WTC11 (cell line): Measurements from ENCODE around the gene VAMP2. TPM values are rescaled to one million over a fixed set of nuclear protein-coding genes. Genes with fewer than 3 reads are reported as not detected.

ENCODE experiments used
- ATAC-seq: fragments of 200-7000 bp; cut with Tn5 transposase; 2 replicates; pipeline ENCODE4 v1.10.0; 2021; ENCODE audit warnings: mild to moderate bottlenecking, moderate library complexity
- CTCF ChIA-PET: fragments of 300-600 bp; sonication (Branson Sonifier 250); formaldehyde crosslinking; loops from one replicate; lab custom pipeline; 2021; ENCODE audit warnings: antibody characterized with exemption; lab: Charles Lee
- POLR2A ChIA-PET: fragments of 350-600 bp; sonication (Branson Sonifier 250); formaldehyde crosslinking; loops from one replicate; lab custom pipeline; 2021; ENCODE audit warnings: antibody characterized with exemption; lab: Charles Lee
- DNase-seq: peaks from one replicate; pipeline ENCODE4 v3.0.0; 2021; ENCODE audit warnings: low spot score
- H3K27ac Mint-ChIP-seq: 2 replicates; pipeline ENCODE4 v1.8.0; 2021; ENCODE audit warnings: mixed read lengths
- H3K27me3 Mint-ChIP-seq: 2 replicates; pipeline ENCODE4 v1.8.0; 2021; ENCODE audit warnings: low read depth, mild to moderate bottlenecking, moderate library complexity, mixed read lengths
- H3K36me3 Mint-ChIP-seq: 2 replicates; pipeline ENCODE4 v1.8.0; 2021; ENCODE audit warnings: mixed read lengths
- H3K4me1 Mint-ChIP-seq: 2 replicates; pipeline ENCODE4 v1.8.0; 2022; ENCODE audit warnings: mixed read lengths
- H3K4me3 Mint-ChIP-seq: 2 replicates; pipeline ENCODE4 v1.8.0; 2021; ENCODE audit warnings: mild to moderate bottlenecking, moderate library complexity, mixed read lengths
- H3K9me3 Mint-ChIP-seq: 2 replicates; pipeline ENCODE4 v1.8.0; 2021; ENCODE audit warnings: mixed read lengths
- E2F1 ChIP-seq: sonication (generic); formaldehyde crosslinking; IDR thresholded peaks from 2 replicates; pipeline ENCODE4 v1.8.0; 2022; ENCODE audit warnings: mild to moderate bottlenecking, missing genetic modification reagents
- FOXK1 ChIP-seq: sonication (generic); formaldehyde crosslinking; IDR thresholded peaks from 2 replicates; pipeline ENCODE4 v1.8.0; 2022; ENCODE audit warnings: mild to moderate bottlenecking, moderate library complexity, missing genetic modification reagents
- FOXP1 ChIP-seq: sonication (generic); formaldehyde crosslinking; IDR thresholded peaks from 2 replicates; pipeline ENCODE4 v1.8.0; 2022; ENCODE audit warnings: missing genetic modification reagents, mild to moderate bottlenecking, moderate library complexity, borderline replicate concordance
- FOXP4 ChIP-seq: sonication (generic); formaldehyde crosslinking; IDR thresholded peaks from 2 replicates; pipeline ENCODE4 v1.8.0; 2022; ENCODE audit warnings: mild to moderate bottlenecking, missing genetic modification reagents
- GTF2I ChIP-seq: fragments of 250-450 bp; sonication (Bioruptor Pico); conservative IDR thresholded peaks from 2 replicates; pipeline ENCODE4 v1.4.0; 2021; ENCODE audit warnings: mild to moderate bottlenecking
- HMGA2 ChIP-seq: fragments of 250-450 bp; sonication (Bioruptor Pico); IDR thresholded peaks from 2 replicates; pipeline ENCODE4 v1.4.0; 2021; ENCODE audit warnings: mild to moderate bottlenecking, moderate library complexity
- NR3C1 ChIP-seq: sonication (generic); formaldehyde crosslinking; conservative IDR thresholded peaks from 2 replicates; pipeline ENCODE4 v1.8.1; 2023; ENCODE audit warnings: low read depth, mild to moderate bottlenecking, missing genetic modification reagents
- PRDM15 ChIP-seq: sonication (generic); formaldehyde crosslinking; IDR thresholded peaks from 2 replicates; pipeline ENCODE4 v1.8.0; 2022; ENCODE audit warnings: missing genetic modification reagents
- PREB ChIP-seq: sonication (generic); formaldehyde crosslinking; IDR thresholded peaks from 2 replicates; pipeline ENCODE4 v1.8.1; 2022; ENCODE audit warnings: mild to moderate bottlenecking, missing genetic modification reagents, moderate library complexity, borderline replicate concordance
- SP1 ChIP-seq: sonication (generic); formaldehyde crosslinking; conservative IDR thresholded peaks from 2 replicates; pipeline ENCODE4 v1.8.1; 2022; ENCODE audit warnings: missing genetic modification reagents
- TEAD1 ChIP-seq: sonication (generic); formaldehyde crosslinking; IDR thresholded peaks from 2 replicates; pipeline ENCODE4 v1.8.0; 2022; ENCODE audit warnings: mild to moderate bottlenecking, missing genetic modification reagents
- TEAD4 ChIP-seq: sonication (generic); formaldehyde crosslinking; IDR thresholded peaks from 2 replicates; pipeline ENCODE4 v1.8.0; 2022; ENCODE audit warnings: mild to moderate bottlenecking, missing genetic modification reagents
- USF2 ChIP-seq: sonication (generic); formaldehyde crosslinking; IDR thresholded peaks from 2 replicates; pipeline ENCODE4 v1.8.1; 2023; ENCODE audit warnings: mild to moderate bottlenecking, missing genetic modification reagents, moderate library complexity
- ZBTB21 ChIP-seq: sonication (generic); formaldehyde crosslinking; IDR thresholded peaks from 2 replicates; pipeline ENCODE4 v1.8.1; 2023; ENCODE audit warnings: mild to moderate bottlenecking, missing genetic modification reagents, borderline replicate concordance
- ZBTB43 ChIP-seq: sonication (generic); formaldehyde crosslinking; IDR thresholded peaks from 2 replicates; pipeline ENCODE4 v1.8.1; 2023; ENCODE audit warnings: mild to moderate bottlenecking, missing genetic modification reagents
- ZNF219 ChIP-seq: sonication (generic); formaldehyde crosslinking; IDR thresholded peaks from 2 replicates; pipeline ENCODE4 v1.8.0; 2023; ENCODE audit warnings: missing genetic modification reagents, mild to moderate bottlenecking, borderline replicate concordance
- ZNF232 ChIP-seq: sonication (generic); formaldehyde crosslinking; IDR thresholded peaks from 2 replicates; pipeline ENCODE4 v1.8.0; 2022; ENCODE audit warnings: mild to moderate bottlenecking, missing genetic modification reagents
- total RNA-seq: library from RNA; stranded (reverse); gene quantifications from 3 replicates; pipeline ENCODE4 v1.2.3, GENCODE V29; 2021

The VAMP2 gene
- total RNA-seq, 1 experiment from 2014 or later, result 27.4 TPM

- Mint-ChIP-seq H3K4me3 (no peak overlapping the region), H3K36me3 (peaks cover 4% of the 10 kb centered on the region), H3K4me1 (peaks cover 17% of the 10 kb centered on the region), H3K27me3 (peaks cover 3% of the 10 kb centered on the region; the same call in 1 of the 2 replicates), H3K9me3 (no peaks in the 10 kb centered on the region), H3K27ac (peak overlapping the region; percentile 100; the same call in 1 of the 2 replicates)
- ChIA-PET POLR2A (interaction anchor here (0.6 to 1.9 kb wide), 10 partner anchors 10 to 141 kb away, joined by 3 to 7 read pairs (median 4); partner anchors contain the start of genes BORCS6 and SLC25A35), CTCF (interaction anchor here (0.6 to 2.0 kb wide), 9 partner anchors 10 to 96 kb away, joined by 3 to 9 read pairs (median 3); partner anchors contain the start of gene AURKB)
- ATAC-seq, result peak; percentile 10
- peak; percentile 82; the same call in 1 of the 2 replicates for TF ChIP-seq TEAD1
- peak; percentile 72; the same call in 1 of the 2 replicates for TF ChIP-seq FOXK1
- TF ChIP-seq ZBTB43 (CRISPR knock-in tag), result 0 out of 2 replicates have a peak, but pooled peaks have one; percentile 45
- TF ChIP-seq SP1 (CRISPR knock-in tag), result peak; percentile 94
- TF ChIP-seq ZNF232 (CRISPR knock-in tag), result 0 out of 2 replicates have a peak, but pooled peaks have one; percentile 16
- TF ChIP-seq TEAD4 (CRISPR knock-in tag), result 0 out of 2 replicates have a peak, but pooled peaks have one; percentile 47
- TF ChIP-seq ZNF219, result no peak
- TF ChIP-seq PRDM15 (CRISPR knock-in tag), result no peak
- TF ChIP-seq E2F1 (CRISPR knock-in tag), result no peak
- TF ChIP-seq FOXP1 (CRISPR knock-in tag), result 0 out of 2 replicates have a peak, but pooled peaks have one; percentile 50
- TF ChIP-seq ZBTB21, result peak; percentile 77; the same call in 1 of the 2 replicates
- DNase-seq, result peak; percentile 98
Observed at GRCh38 chr17:8153957-8154607, 8.7 kb downstream of the VAMP2 start.

GRCh38 chr17:8153525-8153956 lies 9.2 kb downstream of the VAMP2 start:
- peak overlapping the region; percentile 99 for H3K27ac Mint-ChIP-seq
- peaks cover 5% of the 10 kb centered on the region for H3K36me3 Mint-ChIP-seq
- CTCF ChIA-PET, result interaction anchor here (1.0 to 2.0 kb wide), 4 partner anchors 21 to 80 kb away, joined by 3 to 9 read pairs (median 6); partner anchors contain the start of gene AURKB
- H3K27me3 Mint-ChIP-seq, result peaks cover 3% of the 10 kb centered on the region; the same call in 1 of the 2 replicates
- H3K4me1 Mint-ChIP-seq, result peaks cover 16% of the 10 kb centered on the region
- no peaks in the 10 kb centered on the region for H3K9me3 Mint-ChIP-seq
- no peak for ATAC-seq
- DNase-seq, result no peak
- POLR2A ChIA-PET, result interaction anchor here (0.9 to 1.9 kb wide), 7 partner anchors 13 to 141 kb away, joined by 3 to 7 read pairs (median 5); partner anchors contain the start of genes BORCS6 and SLC25A35
- H3K4me3 Mint-ChIP-seq, result peak overlapping the region; percentile 96
- no peak for TF ChIP-seq GTF2I
- TF ChIP-seq USF2, result peak; percentile 51

- POLR2A ChIA-PET, result interaction anchor here (1.2 to 1.9 kb wide), 5 partner anchors 13 to 57 kb away, joined by 5 to 7 read pairs (median 7); partner anchors contain the start of gene AURKB
- Mint-ChIP-seq H3K36me3 (peaks cover 9% of the 10 kb centered on the region), H3K4me1 (peaks cover 14% of the 10 kb centered on the region), H3K27ac (peak overlapping the region; percentile 99), H3K27me3 (peaks cover 3% of the 10 kb centered on the region; the same call in 1 of the 2 replicates), H3K9me3 (no peaks in the 10 kb centered on the region), H3K4me3 (peak overlapping the region; percentile 96)
- ATAC-seq (no peak), DNase-seq (no peak)
- CTCF ChIA-PET, result interaction anchor here (1.9 kb wide), 1 partner anchor 80 kb away, joined by 9 read pairs; no protein-coding TSS in a partner anchor
- TF ChIP-seq PREB (CRISPR knock-in tag), result no peak
- no peak for TF ChIP-seq FOXP4 (CRISPR knock-in tag)
- no peak for TF ChIP-seq NR3C1 (CRISPR knock-in tag)
- no peak for TF ChIP-seq HMGA2
- no peak for TF ChIP-seq TEAD1
- TF ChIP-seq ZBTB21, result no peak
Observed at GRCh38 chr17:8153031-8153451, 9.7 kb downstream of the VAMP2 start.
